ENCODE measurements around the gene GASK1A. TPM values are rescaled to one million over a fixed set of nuclear protein-coding genes. Genes with fewer than 3 reads are reported as not detected.

GASK1A gene
- total RNA-seq, 2 donors from 2014 or later: 8.8 to 16.8 TPM

DNA sequence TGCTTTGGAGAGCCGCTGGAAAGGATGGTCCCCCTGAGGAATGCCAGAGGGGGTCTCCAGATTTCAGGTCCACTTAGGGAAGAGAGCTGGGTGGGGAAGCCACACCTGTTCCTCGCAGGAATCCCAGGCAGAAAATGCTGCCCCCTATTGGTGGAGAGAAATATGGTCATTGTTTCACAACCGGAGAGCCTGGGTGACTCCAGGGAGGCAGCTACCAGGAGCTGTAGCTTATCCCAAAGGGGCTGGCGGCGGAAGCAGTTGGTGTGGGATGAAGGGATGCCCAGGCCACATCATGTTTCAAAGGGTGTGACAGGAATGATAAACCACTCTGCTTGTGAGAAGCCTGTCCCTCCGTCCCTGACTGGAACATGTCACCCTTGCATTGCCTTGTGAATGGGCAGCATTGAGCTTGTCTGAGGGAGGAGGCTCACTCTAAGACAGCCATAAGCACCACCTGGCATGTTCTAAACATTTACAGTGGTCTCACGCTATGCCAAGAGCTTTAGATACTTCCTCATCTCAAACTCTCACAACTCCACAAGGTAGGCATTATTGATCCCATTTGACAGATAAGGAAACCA lies 92.3 kb downstream of the GASK1A start:
- TF ChIP-seq POLR2A (IDR thresholded peaks at IDR 0.05) (no peak), CTCF (IDR thresholded peaks at IDR 0.05) (peak in 2 of 7 experiments; percentile 10 to 11)
- ATAC-seq (no peak), DNase-seq (no peak)
- Histone ChIP-seq H3K27ac (no peak overlapping the region), H3K4me3 (no peak overlapping the region), H3K9me3 (no peaks in the 10 kb centered on the region), H3K27me3 (no peaks in the 10 kb centered on the region), H3K4me1 (no peaks in the 10 kb centered on the region), H3K36me3 (replicated peaks in 1 of 2; ENCODE audit: insufficient read depth in 1 of 2, low read depth in 2 of 2) (no peaks in the 10 kb centered on the region)
- 65 to 66% methylated on average over 7 of the region's 7 CpGs for WGBS, 2 donors
- intact Hi-C loops (cut with DNase I): no loop called here

DNA sequence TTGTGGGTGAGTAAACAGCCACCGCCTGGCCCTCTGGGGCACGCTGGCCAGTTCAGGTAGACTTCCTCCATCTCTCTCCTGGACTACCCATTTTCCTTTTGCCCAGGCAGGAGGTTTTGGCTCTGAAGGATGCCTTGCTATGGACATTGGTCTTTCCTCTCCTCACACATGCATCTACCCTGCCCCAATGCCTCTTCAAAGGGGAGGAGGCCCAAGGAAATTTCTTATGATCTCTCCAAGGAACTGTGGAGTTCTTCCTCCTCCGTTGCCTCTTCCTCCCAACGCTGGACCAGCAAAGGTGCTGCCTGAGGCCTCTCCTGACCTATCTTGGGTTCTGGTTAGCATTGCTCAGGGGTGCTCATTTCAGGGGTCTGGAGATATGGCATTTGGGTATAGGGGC lies 93.2 kb downstream of the GASK1A start:
- no peaks in the 10 kb centered on the region for H3K9me3 ChIP-seq
- intact Hi-C loops (cut with DNase I): no loop called here
- no peak overlapping the region for H3K27ac ChIP-seq
- no peaks in the 10 kb centered on the region for H3K36me3 ChIP-seq (replicated peaks in 1 of 2; ENCODE audit: insufficient read depth in 1 of 2, low read depth in 2 of 2)
- H3K27me3 ChIP-seq: no peaks in the 10 kb centered on the region
- DNase-seq (no peak), ATAC-seq (no peak)
- TF ChIP-seq POLR2A (IDR thresholded peaks at IDR 0.05): no peak
- H3K4me1 ChIP-seq: no peaks in the 10 kb centered on the region
- 79 to 84% methylated on average over 4 of the region's 4 CpGs for WGBS, 2 donors
- H3K4me3 ChIP-seq: no peak overlapping the region

GRCh38 chr3:43073116-43073835 lies 94.2 kb downstream of the GASK1A start:
- H3K27ac ChIP-seq: no peak overlapping the region
- no peaks in the 10 kb centered on the region for H3K9me3 ChIP-seq
- no peaks in the 10 kb centered on the region for H3K36me3 ChIP-seq (replicated peaks in 1 of 2; ENCODE audit: insufficient read depth in 1 of 2, low read depth in 2 of 2)
- DNase-seq: no peak
- H3K27me3 ChIP-seq: no peaks in the 10 kb centered on the region
- no peaks in the 10 kb centered on the region for H3K4me1 ChIP-seq
- no peak for ATAC-seq
- TF ChIP-seq POLR2A (IDR thresholded peaks at IDR 0.05): no peak
- TF ChIP-seq CTCF (IDR thresholded peaks at IDR 0.05): no peak
- no peak overlapping the region for H3K4me3 ChIP-seq
- intact Hi-C loops (cut with DNase I): no loop called here
- WGBS, 2 donors: 84 to 87% methylated on average over 7 of the region's 7 CpGs

- Histone ChIP-seq H3K27ac (no peak overlapping the region), H3K36me3 (replicated peaks in 1 of 2; ENCODE audit: insufficient read depth in 1 of 2, low read depth in 2 of 2) (no peaks in the 10 kb centered on the region), H3K9me3 (no peaks in the 10 kb centered on the region), H3K4me3 (no peak overlapping the region), H3K27me3 (no peaks in the 10 kb centered on the region), H3K4me1 (no peaks in the 10 kb centered on the region)
- no peak for DNase-seq
- no peak for ATAC-seq
- intact Hi-C loops (cut with DNase I): no loop called here
- 82 to 86% methylated on average over 5 of the region's 5 CpGs for WGBS, 2 donors
- no peak for TF ChIP-seq CTCF (IDR thresholded peaks at IDR 0.05)
Measured at GRCh38 chr3:43073836-43074220, 94.7 kb downstream of the GASK1A start.

GRCh38 chr3:43074482-43074881 lies 95.4 kb downstream of the GASK1A start:
- DNase-seq (no peak), ATAC-seq (no peak)
- intact Hi-C loops (cut with DNase I): no loop called here
- no peaks in the 10 kb centered on the region for H3K36me3 ChIP-seq (replicated peaks in 1 of 2; ENCODE audit: insufficient read depth in 1 of 2, low read depth in 2 of 2)
- no peaks in the 10 kb centered on the region for H3K9me3 ChIP-seq
- no peak overlapping the region for H3K27ac ChIP-seq
- H3K4me3 ChIP-seq: no peak overlapping the region
- no peak for TF ChIP-seq POLR2A (IDR thresholded peaks at IDR 0.05)
- H3K27me3 ChIP-seq: no peaks in the 10 kb centered on the region
- no peaks in the 10 kb centered on the region for H3K4me1 ChIP-seq
- WGBS, 2 donors: 53 to 66% methylated on average over 4 of the region's 4 CpGs

All from body of pancreas (tissue), 4 donors.